22Rv1 (cell line): ENCODE data around the gene ABCA12.

ENCODE experiments used
- H3K27ac ChIP-seq: fragments of 450-650 bp; 2 replicates; pipeline ENCODE4 v1.5.1; 2017
- ZFX ChIP-seq: fragments of 450-650 bp; IDR thresholded peaks from 2 replicates; pipeline ENCODE4 v1.6.1; 2017; ENCODE audit warnings: antibody characterized with exemption, borderline replicate concordance
- TF ChIP-seq, protein P1 (sequence below): fragments of 450-650 bp; IDR thresholded peaks from 2 replicates; pipeline ENCODE4 v1.5.1; 2017; ENCODE audit warnings: mild to moderate bottlenecking

The ABCA12 gene

DNA sequence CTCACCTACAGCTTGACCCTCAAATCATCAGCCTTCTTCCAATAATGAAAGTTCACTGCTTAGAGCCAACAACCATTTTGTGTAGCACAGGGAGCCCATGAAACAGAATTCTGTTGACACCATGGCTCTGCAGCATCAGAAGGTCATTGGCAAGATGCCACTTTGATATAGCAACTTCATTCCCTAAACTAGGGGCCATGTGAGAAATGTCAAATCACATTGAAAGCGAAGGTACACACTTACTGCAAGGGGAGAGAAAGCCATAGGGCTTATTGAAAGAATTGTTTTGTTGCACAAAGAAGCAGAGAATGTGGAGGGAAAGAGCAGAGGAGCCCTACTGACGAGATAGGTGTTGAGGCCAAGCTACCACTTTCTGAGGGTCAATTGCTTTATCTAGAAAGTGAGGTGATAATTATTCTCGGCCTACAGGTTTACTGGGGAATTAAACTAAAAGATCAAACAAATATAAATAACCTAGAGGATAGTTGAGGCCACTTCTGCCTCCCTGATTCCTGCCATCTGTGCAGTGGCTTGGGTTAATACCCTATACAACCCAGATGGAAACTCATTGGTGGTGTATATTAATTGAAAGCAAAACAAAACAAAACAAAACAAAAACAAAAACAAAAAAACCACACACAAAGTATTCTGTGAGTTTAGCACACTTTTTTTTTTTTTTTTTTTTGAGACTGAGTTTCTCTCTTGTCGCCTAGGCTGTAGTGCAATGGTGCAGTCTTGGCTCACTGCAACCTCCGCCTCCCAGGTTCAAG lies 5.9 kb upstream of the ABCA12 start:
- no peak for TF ChIP-seq ZFX
- TF ChIP-seq, protein P1, sequence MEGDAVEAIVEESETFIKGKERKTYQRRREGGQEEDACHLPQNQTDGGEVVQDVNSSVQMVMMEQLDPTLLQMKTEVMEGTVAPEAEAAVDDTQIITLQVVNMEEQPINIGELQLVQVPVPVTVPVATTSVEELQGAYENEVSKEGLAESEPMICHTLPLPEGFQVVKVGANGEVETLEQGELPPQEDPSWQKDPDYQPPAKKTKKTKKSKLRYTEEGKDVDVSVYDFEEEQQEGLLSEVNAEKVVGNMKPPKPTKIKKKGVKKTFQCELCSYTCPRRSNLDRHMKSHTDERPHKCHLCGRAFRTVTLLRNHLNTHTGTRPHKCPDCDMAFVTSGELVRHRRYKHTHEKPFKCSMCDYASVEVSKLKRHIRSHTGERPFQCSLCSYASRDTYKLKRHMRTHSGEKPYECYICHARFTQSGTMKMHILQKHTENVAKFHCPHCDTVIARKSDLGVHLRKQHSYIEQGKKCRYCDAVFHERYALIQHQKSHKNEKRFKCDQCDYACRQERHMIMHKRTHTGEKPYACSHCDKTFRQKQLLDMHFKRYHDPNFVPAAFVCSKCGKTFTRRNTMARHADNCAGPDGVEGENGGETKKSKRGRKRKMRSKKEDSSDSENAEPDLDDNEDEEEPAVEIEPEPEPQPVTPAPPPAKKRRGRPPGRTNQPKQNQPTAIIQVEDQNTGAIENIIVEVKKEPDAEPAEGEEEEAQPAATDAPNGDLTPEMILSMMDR = no peak
- no peak overlapping the region for H3K27ac ChIP-seq

DNA sequence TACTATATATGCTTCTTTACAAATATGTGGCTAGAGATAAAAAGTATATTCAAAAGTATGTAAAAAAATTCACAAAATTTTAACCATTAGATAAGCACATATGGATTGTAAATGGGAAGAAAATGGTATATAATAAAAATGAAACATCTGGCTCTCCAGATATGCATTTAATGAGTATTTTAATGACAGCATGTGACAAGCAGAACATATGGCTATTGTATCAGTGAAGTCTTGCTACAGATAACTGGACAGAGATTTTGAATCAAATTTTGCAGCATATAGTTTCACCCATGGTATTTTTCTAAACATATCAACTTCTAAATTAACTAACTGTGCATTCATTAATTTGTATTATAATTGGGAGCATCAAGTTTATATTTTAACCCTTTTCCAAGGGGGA lies 5.0 kb upstream of the ABCA12 start:
- TF ChIP-seq, protein P1 = no peak
- no peak for TF ChIP-seq ZFX
- no peak overlapping the region for H3K27ac ChIP-seq

DNA sequence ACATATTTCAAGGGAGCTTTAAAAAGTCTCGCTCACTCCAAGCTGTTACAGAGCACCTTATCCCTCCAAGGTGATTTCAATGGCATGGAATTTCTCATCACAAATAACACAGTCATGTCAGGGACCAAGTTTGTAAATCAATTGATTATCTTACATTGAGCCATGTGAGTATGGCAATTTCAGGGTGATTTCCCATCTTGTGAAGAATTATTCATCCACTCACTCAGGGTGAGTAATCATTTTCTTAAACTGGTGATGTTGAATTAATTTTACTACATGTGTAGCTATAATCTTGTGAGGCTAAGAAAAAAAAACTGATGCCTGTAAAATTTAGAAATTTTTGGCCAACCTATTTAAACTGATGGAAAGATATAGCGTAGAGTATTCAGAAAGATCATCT lies 3.3 kb upstream of the ABCA12 start:
- no peak overlapping the region for H3K27ac ChIP-seq
- TF ChIP-seq, protein P1 = no peak
- no peak for TF ChIP-seq ZFX

DNA sequence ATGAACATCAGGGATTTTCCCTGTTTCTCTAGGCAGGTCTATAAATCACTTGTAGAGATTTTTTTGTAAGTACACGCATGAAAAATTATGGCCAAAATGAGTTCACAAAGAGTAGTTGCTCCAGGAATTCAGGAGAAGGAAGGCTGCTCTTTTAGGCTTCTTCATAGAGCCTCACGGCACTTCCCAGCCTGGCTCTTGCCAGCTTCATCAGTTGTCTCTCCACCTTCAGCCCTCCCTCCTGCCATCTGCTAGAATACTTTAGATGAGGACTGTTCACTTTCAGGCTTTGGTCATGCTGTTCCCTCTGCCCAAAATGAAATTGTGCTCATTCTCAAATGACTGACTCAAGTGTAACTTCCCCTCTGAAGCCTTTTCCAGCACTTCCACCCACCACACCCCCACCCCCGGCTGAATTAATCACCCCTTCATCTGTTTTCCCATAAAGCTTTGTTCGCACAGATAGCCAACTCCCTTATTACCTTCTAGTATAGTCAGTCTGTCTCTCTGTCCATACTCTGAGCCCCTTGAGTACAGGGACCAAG lies 1.8 kb upstream of the ABCA12 start:
- TF ChIP-seq, protein P1 = no peak
- TF ChIP-seq ZFX = no peak
- H3K27ac ChIP-seq = no peak overlapping the region

DNA sequence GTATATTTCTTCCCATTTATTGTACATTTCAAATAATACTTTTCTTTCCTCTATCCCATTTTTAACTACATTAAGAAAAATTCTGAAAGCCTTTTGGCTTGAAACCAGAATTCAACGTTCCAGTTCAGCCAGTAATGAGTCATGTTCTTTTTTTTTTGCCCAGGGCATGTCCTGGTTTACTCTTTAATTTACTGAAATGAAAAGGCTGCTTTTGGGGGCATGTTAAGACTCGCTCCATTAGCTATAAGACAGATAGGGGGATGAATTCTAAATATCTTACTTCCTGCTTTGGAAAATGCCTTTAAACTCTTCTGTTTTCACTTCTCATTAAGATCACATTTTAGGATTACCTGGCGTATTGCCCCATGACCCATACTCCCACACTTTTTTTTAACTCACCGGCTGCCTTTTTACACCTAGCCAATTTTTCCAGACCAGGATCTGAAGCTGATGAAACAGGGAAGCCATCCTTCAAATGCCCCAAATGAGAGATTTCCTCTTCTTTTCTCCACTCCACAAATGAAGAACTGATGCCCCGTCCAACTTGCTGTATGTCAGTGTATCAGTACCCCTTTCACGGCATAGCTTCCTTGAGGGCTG lies 585 bp downstream of the ABCA12 start:
- H3K27ac ChIP-seq = no peak overlapping the region
- TF ChIP-seq, protein P1 = no peak
- TF ChIP-seq ZFX = no peak

DNA sequence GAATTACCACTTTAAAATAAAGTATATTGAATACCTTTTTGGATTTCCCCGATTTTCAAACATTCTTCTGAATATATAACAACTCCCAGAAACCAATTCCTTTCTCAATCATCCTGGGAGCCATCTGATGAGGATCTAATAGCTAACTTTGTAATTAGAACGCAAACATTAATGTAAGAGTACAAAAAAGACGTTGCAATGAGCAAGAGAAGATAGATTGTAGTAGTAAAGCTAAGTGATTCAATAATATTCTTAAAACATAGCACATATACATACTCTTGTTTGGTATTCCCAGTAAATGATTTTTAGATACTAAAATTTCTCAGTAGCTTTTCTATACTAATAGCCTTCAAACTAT lies 1.1 kb downstream of the ABCA12 start:
- no peak overlapping the region for H3K27ac ChIP-seq
- TF ChIP-seq, protein P1 = no peak
- TF ChIP-seq ZFX = no peak
